HL-60/S4 (cell line): ENCODE results near the gene HLA-DQB2.
"Not testable (repeated sequence)": the region's sequence is repeated elsewhere in the genome, so short reads cannot be mapped to it uniquely, and the experiment has no call there.

Experiments
- in situ Hi-C: fragments of 300-500 bp; cut with MboI; formaldehyde crosslinking; loops from 2 replicates; pipeline ENCODE4 v1.14.3; 2022; ENCODE audit warnings: low sequenced_read_pairs

The HLA-DQB2 gene

DNA sequence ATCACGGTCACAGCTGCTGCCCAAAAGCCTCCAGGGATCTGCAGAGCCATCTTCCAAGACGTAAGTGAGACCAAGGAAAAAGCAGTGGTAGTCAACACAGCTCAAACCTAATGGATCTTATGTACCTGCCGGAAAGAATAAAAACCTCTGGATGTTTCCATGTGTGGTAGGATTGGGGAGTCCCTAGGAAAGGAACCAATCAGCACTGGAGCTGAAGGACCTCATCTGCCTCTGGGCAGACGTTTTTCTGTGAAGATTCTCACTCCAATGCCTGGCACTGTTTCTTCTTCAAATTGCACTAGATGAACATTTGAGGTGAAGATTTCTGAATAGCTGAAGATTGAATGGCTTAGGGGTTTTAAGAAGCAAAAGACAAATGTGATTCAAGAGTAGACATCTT is at the start of gene HLA-DQB2:
TSS of gene HLA-DQB2 (minus strand) at position 112 of the 400 bp plus-strand sequence. CDS start at position 50, 62 bp downstream.
- in situ Hi-C loops: loop anchor here (5.0 kb wide), 1 partner anchor 101 kb away; no protein-coding TSS in a partner anchor

DNA sequence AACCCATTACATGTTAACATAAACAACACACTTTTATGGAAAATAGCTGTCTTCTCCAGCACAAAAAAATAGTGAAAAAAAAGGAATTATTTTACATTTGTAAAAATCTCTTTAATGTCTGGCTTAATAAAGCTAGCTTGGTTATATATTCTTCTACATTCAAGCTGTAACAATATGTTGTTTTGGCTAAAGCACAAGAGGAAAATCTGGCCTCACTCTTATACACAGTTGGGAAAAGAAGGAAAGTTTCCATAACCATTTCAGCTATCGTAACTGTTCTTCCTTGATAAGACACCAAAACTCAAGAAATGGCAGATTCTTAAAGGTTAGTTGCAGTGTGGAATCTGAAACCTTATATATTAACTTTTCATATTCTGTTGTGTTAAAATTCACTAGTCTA is 45.8 kb upstream of the HLA-DQB2 start:
- in situ Hi-C loops: no loop called here

DNA sequence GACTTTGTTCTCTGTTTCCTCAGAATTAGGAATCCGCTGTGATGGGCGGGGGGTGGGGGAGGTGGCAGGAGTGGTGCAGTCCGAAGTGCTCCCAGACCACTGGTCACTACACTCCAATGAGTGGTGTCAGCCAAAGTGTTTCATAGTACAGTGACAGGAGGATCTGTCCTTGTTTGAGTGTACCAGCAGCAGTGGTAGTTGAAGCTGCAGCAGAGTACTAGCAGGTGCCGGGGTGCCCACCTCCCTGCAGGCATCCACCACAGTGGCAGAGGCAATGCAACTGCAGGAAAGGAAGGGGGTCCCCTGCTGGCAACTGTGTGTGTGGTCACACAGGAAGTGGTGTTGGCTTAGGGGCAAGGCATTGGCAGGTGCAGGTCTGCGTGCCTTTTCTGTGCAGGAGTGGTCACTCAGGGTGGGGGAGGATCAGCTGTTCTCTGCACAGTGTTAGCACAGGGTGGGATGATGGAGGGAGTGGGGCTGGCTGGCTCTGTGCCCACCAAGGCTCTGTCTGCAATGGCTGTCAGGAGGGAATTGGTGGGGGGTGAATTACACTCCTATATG is 43.8 kb upstream of the HLA-DQB2 start:
- in situ Hi-C loops: no loop called here

DNA sequence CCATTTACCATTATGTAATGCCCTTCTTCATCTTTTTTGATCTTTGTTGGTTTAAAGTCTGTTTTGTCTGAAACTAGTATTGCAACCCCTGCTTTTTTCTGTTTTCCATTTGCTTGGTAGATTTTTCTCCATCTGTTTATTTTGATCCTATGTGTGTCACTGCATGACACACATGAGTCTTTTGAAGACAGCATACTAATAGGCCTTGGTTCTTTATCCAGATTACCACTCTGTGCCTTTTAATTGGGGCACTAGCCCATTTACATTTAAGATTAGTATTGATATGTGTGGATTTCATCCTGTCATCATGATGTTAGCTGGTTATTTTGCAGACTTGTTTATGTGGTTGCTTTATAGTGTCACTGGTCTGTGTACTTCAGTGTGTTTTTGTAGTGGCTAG is 42.1 kb upstream of the HLA-DQB2 start:
- in situ Hi-C loops: not testable (repeated sequence)

DNA sequence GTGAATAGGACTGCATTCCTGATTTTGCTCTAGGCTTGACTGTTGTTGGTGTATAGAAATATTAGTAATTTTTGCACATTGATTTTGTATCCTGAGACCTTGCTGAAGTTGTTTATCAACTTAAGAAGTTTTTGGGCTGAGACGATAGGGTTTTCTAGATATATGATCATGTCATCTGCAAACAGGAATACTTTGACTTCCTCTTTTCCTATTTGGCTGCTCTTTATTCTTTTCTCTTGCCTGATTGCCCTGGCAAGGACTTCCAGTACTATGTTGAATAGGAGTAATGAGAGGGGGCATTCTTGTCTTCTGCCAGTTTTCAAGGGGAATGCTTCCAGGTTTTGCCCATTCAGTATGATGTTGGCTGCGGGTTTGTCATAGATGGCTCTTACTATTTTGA is 40.1 kb upstream of the HLA-DQB2 start:
- in situ Hi-C loops: no loop called here

DNA sequence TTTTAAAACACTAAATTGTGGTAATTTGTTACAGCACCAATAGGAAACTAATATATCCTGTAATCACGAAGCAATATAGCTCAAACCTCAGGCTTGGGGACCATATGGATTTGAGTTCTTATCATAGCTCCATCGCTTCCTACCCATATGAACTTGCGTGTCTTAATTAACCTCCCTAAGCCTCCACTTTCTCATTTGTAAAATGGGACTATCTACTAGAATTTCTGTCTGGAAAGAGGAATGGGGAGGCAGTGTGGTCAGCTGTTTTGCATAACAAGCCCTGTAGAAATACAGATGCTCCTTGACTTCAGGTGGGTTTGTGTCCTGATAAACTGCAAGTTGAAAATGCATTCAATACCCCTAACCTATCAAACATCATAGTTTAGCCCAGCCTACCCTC is 36.4 kb upstream of the HLA-DQB2 start:
- in situ Hi-C loops: loop anchor here (10.0 to 25.0 kb wide), 2 partner anchors 375 to 712 kb away; no protein-coding TSS in a partner anchor

DNA sequence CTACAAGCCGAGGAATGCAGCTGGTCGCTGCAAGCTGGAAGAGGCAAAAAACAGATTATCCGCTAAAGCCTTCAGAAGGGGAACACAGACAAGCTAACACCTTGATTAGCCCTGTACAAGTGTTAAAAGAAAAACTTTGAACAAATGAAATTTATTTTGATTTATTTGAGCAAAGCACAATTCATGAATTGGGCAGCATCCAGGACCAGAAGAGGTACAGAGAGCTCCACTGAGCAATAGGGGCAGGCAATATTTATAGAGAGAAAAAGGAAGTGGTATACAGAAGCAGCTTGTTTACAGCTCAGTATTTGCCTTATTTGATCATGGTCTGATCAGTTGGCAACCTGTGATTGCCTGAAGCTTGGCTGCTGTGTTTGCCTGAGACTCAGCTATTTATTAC is 35.8 kb upstream of the HLA-DQB2 start:
- in situ Hi-C loops: loop anchor here (10.0 to 25.0 kb wide), 2 partner anchors 374 to 712 kb away; no protein-coding TSS in a partner anchor

DNA sequence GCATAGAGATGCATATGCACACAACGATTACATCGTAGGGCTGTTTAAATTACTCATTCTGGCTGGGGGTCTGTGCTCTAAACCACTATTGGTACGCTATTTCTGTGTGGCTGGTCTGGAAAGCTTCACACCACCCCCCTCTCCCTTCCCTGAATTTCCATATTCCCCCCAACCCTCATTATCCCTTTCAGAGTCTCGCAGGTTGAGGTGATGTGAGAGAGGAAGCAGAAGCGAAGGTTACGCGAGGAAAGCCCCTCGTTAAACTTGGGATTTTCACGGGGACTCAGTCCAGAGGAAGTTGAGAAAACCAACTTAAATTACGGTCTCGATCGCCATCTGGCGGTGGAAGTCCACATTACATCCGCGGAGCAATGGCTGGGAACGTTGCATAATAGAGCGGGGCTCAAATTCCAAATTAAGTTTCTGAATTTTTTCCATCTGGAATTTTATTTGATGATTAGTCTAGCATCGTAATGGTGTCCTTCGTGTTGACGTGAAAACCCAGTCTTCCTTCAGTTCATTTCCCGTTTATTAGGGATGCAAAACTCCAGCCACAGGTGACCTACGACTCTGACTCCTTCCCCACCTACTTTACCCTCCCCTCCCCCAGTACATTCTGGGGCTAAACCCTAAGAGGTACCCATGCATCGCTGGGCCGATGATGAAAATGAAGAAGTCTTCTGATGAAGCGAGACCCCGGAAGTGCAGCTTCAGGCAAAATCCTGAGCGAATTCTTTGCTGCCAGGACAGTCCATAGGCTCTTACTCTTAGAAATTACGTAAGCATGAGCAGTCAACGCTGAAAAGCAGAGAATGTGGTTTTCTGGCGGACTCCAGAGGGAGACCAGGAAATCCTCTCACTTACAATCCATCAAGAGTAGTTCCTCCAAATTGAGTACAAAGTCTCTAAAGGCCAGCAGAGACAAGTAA is 33.8 kb upstream of the HLA-DQB2 start:
- in situ Hi-C loops: loop anchor here (10.0 to 25.0 kb wide), 2 partner anchors 372 to 710 kb away; no protein-coding TSS in a partner anchor

DNA sequence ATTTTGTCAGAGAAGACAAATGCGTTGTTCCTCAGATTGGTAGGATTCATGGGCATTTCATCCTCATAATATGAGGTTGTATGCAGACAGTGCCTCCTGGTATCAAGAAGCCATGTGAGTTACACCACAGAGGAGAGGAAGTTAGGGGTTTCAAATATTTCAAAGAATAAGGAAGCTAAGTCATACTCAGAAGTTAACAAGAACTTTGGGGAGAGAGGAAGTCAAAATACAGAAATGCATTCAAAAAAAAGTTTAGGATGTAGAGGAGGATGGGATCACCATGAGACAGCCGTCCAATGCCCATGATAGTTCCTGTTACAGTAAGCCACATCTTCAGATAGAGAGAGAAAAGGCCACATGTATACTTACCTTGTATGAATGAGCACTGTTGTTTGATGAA is 31.2 kb upstream of the HLA-DQB2 start:
- in situ Hi-C loops: loop anchor here (10.0 to 25.0 kb wide), 2 partner anchors 370 to 707 kb away; no protein-coding TSS in a partner anchor

DNA sequence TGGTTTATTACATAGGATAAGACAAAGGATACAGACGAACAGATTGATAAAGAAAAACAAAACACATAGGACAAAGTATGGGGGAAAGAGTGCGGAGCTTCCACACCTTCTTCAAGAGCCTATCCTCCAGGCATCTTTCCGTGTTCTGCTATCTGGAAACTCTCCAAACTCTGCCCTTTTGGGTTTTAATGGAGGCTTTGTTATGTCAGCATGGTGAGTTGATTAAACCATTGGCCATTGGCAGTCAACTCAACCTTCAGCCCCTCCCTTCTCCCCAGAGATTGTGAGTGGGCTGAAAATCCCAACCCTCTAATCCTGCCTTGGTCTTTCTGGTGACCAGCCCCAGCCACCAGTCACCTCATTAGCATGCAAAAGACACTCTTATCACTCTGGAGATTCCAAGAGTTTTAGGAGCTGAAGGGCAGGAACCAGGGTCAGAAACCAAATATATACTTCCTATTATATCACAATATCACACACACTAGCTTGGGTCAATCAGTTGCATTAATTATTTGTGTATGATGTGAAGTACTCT is 29.6 kb upstream of the HLA-DQB2 start:
- in situ Hi-C loops: loop anchor here (10.0 to 25.0 kb wide), 2 partner anchors 368 to 706 kb away; no protein-coding TSS in a partner anchor

DNA sequence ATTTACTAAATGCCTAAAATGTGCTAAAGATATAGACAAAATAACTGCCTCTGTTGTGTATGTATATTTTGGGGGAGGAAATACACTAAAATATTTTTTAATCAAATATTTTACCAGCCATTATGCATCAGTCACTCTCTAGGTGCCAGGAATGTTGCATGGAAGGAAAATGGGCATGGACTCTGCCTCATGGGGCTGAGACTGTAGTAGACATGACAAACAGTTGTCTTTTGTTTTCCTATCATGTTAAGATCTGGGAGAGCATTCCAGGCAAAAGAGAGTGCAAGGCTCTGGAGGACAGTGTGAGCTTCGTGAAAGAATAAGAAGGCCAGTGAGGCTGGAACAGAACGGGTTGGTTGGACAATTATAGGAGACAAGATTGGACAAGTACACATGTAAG is 27.0 kb upstream of the HLA-DQB2 start:
- in situ Hi-C loops: loop anchor here (10.0 to 25.0 kb wide), 2 partner anchors 366 to 703 kb away; no protein-coding TSS in a partner anchor

DNA sequence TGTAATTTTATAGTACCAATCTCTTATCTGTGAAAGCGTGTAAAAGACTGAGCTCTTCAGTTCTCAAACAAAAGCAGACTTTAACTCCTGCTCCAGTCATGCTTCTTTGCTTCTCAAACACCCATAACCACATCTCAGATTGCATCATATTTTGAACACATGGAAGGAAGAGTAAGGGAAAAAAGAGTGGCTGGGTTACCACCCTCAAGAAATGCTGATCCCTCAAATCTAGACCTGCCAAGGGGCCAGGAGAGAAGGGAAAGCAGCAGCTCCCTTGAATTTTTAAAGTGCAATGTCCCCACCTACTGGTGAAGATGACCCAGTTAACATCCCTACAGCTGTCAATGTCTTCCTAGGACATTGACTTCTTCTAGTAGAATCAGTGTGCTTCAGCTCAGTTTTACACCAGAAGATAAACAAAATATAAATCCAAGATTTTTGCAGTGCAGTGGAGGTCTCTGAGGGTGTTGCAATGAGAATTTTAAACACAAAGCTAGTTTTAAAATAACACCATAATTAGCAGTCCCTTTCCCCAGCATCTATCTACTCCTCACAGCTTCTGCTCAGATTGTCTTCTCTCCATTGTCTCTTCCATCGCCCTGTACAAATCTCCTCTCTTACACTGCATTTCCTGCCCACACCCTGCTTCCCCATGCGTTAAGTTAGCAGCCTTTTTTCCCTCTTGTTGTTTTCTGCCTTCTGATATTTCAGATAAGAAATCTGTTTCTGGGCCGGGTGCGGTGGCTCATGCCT is 22.6 kb upstream of the HLA-DQB2 start:
- in situ Hi-C loops: loop anchor here (25.0 kb wide), 1 partner anchor 699 kb away; no protein-coding TSS in a partner anchor

DNA sequence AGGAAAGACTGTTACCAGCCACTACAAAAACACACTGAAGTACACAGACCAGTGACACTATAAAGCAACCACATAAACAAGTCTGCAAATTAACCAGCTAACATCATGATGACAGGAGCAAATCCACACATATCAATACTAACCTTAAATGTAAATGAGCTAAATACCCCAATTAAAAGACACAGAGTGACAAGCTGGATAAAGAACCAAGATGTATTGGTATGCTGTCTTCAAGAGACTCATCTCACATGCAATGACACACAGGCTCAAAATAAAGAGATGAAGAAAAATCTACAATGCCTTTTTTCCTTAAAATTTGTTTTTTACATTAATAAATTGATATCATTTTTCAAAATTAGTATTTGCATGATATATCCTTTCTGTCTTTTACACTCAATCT is 19.6 kb upstream of the HLA-DQB2 start:
- in situ Hi-C loops: loop anchor here (25.0 kb wide), 1 partner anchor 696 kb away; no protein-coding TSS in a partner anchor

DNA sequence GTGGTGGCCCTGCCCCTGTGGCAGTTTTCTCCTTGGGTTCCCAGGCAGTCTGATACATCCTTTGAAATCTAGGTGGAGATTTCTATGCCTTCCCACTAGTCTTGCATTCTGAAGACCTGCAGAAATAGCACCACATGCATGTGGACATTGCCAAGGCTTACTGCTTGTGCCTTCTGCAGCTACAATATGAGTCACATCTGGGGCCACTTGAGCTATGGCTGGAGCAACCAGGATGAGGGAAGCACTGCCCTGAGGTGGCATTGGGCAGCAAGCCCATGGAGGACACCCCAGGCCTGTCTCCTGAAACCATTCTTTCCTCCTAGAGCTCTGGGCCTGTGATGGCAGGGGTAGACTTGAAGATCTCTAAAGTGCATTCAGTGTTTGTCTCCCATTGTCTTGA is 15.7 kb upstream of the HLA-DQB2 start:
- in situ Hi-C loops: loop anchor here (25.0 kb wide), 1 partner anchor 692 kb away; no protein-coding TSS in a partner anchor

DNA sequence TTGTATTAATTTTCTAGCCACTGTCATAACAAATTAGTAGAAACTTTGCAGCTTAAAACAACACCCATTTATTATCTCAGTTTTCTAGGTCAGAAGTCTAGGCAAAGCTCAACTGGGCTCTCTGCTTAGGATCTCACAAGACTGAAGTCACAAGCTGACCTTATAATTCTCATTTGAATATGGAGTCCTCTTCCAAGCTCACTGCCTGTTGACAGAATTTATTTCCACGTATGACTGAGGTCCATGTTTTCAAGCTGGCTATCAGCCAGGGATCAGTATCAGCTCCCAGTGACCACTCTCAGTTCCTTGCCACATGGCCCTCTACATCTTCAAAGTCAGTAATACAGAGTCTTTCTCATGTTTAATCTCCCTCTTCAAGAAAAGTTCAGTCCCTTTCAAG is 11.7 kb upstream of the HLA-DQB2 start:
- in situ Hi-C loops: loop anchor here (25.0 kb wide), 1 partner anchor 688 kb away; no protein-coding TSS in a partner anchor

DNA sequence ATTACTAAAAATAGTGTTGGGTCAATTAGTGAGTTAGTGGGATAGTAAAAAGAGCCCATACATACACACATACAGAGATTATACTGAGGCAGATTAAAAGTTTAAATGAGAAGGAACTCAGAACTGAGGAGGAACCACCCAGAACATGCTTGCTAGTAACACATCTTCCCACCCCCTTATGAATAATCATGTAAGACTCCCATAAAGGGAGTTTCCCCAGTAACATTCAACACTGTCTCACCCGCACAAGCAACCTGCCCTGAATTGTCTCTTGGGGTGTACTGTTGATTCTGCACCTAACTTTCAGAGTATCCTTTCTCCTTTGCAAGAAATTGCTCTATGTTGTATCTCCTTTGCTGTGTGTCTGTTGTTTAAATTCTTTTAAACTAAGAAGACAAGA is 11.1 kb upstream of the HLA-DQB2 start:
- in situ Hi-C loops: no loop called here

DNA sequence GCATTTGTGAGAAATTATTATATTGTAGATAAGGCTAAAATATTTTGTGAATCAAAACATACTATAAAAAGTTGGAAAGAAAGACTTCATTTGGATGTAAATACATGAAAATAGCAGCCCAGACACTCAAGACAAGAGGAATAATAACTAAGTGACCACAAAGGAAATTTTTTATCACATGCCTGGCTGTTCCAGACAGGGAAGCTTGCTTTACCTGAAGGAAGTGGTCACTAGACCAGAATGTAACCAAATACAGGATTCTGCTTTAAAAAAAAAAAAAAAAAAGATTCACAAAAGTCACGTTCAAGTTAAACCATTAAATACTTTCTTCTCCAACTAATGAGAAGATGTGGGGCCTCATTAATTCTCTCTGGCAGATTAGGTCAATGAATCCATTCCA is 9.3 kb upstream of the HLA-DQB2 start:
- in situ Hi-C loops: no loop called here

DNA sequence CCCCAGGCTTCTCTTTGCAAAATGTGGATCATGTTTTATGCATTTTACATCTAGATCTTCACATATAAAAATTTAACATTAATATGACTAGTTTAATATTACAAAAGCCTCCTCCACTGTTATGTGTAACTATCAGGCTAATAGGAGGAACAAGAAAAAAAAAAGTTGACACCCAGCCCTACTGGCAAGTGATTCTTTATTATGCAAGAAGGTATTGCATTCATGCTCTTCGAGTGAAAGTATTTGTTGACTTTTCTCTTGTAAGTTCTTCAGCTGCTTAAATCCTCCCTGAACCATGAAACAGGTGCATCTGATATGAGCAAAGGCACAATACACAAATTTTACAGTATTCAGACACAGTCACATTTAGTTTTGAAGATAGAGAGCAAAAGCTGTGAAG is 716 bp upstream of the HLA-DQB2 start:
- in situ Hi-C loops: loop anchor here (5.0 kb wide), 1 partner anchor 102 kb away; no protein-coding TSS in a partner anchor

DNA sequence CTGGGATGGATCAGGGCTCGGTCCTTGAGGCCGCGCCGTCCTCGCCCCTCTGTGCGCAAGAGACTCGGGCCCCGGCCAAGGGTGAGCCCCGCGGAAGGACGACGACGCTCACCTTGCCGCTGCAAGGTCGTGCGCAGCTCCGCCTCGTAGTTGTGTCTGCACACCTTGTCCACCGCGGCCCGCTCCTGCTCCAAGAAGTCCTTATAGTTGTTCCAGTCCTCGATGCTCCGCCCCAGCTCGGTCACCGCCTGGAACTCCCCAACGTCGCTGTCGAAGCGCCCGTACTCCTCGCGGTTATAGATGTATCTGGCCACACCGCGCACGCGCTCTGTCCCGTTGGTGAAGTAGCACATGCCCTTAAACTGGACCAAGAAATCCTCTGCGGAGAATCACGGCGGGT is 1.8 kb downstream of the HLA-DQB2 start:
- in situ Hi-C loops: loop anchor here (5.0 kb wide), 1 partner anchor 99 kb away; no protein-coding TSS in a partner anchor

DNA sequence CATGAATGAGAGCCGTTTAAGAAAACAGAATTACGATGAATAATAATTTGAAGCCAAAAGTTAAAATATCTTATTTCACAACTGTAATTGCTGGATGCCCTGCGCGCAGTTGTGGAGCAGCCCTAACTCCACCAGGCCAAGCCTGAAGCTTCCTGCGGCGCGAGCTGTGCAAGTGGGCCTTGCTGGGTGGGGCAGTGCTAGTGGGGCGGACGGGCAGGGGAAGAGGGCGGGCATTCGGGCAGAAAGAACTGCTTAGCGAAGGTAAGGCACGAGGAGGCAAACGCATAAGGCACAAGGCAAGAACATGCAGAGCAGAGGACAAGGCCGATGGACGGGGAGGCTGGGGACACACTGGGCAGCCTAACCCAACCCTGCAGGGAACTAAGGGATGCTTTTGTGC is 2.3 kb downstream of the HLA-DQB2 start:
- in situ Hi-C loops: loop anchor here (5.0 kb wide), 1 partner anchor 99 kb away; no protein-coding TSS in a partner anchor
